ENCODE data around the gene USP17L20.
"Not testable (repeated sequence)": the region's sequence is repeated elsewhere in the genome, so short reads cannot be mapped to it uniquely, and the experiment has no call there.

Gene USP17L20, protein sequence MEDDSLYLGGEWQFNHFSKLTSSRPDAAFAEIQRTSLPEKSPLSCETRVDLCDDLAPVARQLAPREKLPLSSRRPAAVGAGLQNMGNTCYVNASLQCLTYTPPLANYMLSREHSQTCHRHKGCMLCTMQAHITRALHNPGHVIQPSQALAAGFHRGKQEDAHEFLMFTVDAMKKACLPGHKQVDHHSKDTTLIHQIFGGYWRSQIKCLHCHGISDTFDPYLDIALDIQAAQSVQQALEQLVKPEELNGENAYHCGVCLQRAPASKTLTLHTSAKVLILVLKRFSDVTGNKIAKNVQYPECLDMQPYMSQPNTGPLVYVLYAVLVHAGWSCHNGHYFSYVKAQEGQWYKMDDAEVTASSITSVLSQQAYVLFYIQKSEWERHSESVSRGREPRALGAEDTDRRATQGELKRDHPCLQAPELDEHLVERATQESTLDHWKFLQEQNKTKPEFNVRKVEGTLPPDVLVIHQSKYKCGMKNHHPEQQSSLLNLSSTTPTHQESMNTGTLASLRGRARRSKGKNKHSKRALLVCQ

DNA sequence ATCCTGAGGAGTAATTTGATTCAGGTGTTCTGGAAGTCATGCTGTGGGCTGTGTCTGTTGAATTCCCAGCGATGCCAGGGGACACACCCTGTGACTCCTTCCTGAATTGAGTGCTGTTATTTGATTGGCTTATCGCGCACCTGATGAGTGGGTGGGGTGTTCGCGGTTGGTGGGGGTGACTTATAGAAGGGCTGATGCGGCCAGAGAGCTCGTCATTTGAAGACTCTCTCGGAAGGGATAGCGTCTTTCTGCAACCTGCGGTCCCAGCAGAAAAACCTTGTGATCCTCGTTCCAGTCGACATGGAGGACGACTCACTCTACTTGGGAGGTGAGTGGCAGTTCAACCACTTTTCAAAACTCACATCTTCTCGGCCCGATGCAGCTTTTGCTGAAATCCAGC is at the start of gene USP17L20:
USP17L20 (plus strand) TSS at position 301 of the 400 bp plus-strand sequence; CDS start at position 301, 0 bp downstream.
- DNase-seq (ENCODE audit: low read depth); H3K4me3 ChIP-seq (ENCODE audit: low read depth, low read length): not testable (repeated sequence)

DNA sequence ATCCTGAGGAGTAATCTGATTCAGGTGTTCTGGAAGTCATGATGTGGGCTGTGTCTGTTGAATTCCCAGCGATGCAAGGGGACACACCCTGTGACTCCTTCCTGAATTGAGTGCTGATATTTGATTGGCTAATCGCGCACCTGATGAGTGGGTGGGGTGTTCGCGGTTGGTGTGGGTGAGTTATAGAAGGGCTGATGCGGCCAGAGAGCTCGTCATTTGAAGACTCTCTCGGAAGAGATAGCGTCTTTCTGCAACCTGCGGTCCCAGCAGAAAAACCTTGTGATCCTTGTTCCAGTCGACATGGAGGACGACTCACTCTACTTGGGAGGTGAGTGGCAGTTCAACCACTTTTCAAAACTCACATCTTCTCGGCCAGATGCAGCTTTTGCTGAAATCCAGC is 47.6 kb upstream of the USP17L20 start, which contains the start of gene USP17L10:
USP17L10 (plus strand) TSS at position 301 of the 400 bp plus-strand sequence; CDS start at position 301, 0 bp downstream.
- H3K4me3 ChIP-seq (ENCODE audit: low read depth, low read length); DNase-seq (ENCODE audit: low read depth): not testable (repeated sequence)

DNA sequence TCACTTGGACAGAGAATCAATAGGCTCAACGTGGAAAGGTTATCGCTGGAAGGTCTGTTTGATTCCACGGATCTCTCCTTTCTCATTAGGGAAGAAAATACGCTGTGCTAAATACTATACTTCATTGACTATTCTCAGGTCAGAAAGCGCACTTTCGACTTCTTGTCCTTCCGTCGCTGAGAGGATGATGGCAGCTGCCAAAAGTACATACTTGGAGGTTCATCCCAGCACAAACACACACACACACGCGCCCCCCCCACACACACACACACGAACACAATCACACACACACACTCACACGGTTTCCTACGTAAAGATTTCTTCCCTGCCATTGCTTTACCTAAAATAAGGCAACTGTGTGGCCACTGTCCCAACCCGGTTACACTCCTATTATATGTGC is 43.2 kb upstream of the USP17L20 start:
- not testable (repeated sequence) for DNase-seq (ENCODE audit: low read depth); H3K4me3 ChIP-seq (ENCODE audit: low read depth, low read length)

DNA sequence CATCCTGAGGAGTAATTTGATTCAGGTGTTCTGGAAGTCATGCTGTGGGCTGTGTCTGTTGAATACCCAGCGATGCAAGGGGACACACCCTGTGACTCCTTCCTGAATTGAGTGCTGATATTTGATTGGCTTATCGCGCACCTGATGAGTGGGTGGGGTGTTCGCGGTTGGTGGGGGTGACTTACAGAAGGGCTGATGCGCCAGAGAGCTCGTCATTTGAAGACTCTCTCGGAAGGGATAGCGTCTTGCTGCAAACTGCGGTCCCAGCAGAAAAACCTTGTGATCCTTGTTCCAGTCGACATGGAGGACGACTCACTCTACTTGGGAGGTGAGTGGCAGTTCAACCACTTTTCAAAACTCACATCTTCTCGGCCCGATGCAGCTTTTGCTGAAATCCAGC is 42.8 kb upstream of the USP17L20 start, which contains the start of gene USP17L11:
USP17L11 (plus strand) TSS at position 301 of the 400 bp plus-strand sequence; CDS start at position 301, 0 bp downstream.
- not testable (repeated sequence) for H3K4me3 ChIP-seq (ENCODE audit: low read depth, low read length); DNase-seq (ENCODE audit: low read depth)

DNA sequence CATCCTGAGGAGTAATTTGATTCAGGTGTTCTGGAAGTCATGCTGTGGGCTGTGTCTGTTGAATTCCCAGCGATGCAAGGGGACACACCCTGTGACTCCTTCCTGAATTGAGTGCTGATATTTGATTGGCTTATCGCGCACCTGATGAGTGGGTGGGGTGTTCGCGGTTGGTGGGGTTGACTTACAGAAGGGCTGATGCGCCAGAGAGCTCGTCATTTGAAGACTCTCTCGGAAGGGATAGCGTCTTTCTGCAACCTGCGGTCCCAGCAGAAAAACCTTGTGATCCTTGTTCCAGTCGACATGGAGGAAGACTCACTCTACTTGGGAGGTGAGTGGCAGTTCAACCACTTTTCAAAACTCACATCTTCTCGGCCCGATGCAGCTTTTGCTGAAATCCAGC is 38.1 kb upstream of the USP17L20 start, which contains the start of gene USP17L12:
USP17L12 (plus strand) TSS at position 301 of the 400 bp plus-strand sequence; CDS start at position 301, 0 bp downstream.
- not testable (repeated sequence) for DNase-seq (ENCODE audit: low read depth); H3K4me3 ChIP-seq (ENCODE audit: low read depth, low read length)

DNA sequence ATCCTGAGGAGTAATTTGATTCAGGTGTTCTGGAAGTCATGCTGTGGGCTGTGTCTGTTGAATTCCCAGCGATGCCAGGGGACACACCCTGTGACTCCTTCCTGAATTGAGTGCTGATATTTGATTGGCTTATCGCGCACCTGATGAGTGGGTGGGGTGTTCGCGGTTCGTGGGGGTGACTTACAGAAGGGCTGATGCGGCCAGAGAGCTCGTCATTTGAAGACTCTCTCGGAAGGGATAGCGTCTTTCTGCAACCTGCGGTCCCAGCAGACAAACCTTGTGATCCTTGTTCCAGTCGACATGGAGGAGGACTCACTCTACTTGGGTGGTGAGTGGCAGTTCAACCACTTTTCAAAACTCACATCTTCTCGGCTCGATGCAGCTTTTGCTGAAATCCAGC is 33.3 kb upstream of the USP17L20 start, which contains the start of gene USP17L13:
USP17L13 (plus strand) TSS at position 301 of the 400 bp plus-strand sequence; CDS start at position 301, 0 bp downstream.
- not testable (repeated sequence) for DNase-seq (ENCODE audit: low read depth); H3K4me3 ChIP-seq (ENCODE audit: low read depth, low read length)

DNA sequence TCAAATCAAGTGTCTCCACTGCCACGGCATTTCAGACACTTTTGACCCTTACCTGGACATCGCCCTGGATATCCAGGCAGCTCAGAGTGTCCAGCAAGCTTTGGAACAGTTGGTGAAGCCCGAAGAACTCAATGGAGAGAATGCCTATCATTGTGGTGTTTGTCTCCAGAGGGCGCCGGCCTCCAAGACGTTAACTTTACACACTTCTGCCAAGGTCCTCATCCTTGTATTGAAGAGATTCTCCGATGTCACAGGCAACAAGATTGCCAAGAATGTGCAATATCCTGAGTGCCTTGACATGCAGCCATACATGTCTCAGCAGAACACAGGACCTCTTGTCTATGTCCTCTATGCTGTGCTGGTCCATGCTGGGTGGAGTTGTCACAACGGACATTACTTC is 27.7 kb upstream of the USP17L20 start:
- H3K4me3 ChIP-seq (ENCODE audit: low read depth, low read length); DNase-seq (ENCODE audit: low read depth): not testable (repeated sequence)

DNA sequence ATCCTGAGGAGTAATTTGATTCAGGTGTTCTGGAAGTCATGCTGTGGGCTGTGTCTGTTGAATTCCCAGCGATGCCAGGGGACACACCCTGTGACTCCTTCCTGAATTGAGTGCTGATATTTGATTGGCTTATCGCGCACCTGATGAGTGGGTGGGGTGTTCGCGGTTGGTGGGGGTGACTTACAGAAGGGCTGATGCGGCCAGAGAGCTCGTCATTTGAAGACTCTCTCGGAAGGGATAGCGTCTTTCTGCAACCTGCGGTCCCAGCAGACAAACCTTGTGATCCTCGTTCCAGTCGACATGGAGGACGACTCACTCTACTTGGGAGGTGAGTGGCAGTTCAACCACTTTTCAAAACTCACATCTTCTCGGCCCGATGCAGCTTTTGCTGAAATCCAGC is 23.8 kb upstream of the USP17L20 start, which contains the start of gene USP17L15:
USP17L15 (plus strand) TSS at position 301 of the 400 bp plus-strand sequence; CDS start at position 301, 0 bp downstream.
- DNase-seq (ENCODE audit: low read depth); H3K4me3 ChIP-seq (ENCODE audit: low read depth, low read length): not testable (repeated sequence)

DNA sequence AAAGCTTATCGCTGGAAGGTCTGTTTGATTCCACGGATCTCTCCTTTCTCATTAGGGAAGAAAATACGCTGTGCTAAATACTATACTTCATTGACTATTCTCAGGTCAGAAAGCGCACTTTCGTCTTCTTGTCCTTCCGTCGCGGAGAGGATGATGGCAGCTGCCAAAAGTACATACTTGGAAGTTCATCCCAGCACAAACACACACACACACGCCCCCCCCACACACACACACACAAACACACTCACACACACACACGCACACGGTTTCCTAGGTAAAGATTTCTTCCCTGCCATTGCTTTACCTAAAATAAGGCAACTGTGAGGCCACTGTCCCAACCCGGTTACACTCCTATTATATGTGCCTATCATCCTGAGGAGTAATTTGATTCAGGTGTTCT is 19.5 kb upstream of the USP17L20 start:
- DNase-seq (ENCODE audit: low read depth); H3K4me3 ChIP-seq (ENCODE audit: low read depth, low read length): not testable (repeated sequence)

DNA sequence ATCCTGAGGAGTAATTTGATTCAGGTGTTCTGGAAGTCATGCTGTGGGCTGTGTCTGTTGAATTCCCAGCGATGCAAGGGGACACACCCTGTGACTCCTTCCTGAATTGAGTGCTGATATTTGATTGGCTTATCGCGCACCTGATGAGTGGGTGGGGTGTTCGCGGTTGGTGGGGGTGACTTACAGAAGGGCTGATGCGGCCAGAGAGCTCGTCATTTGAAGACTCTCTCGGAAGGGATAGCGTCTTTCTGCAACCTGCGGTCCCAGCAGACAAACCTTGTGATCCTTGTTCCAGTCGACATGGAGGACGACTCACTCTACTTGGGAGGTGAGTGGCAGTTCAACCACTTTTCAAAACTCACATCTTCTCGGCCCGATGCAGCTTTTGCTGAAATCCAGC is 14.3 kb upstream of the USP17L20 start, which contains the start of gene USP17L17:
USP17L17 (plus strand) TSS at position 301 of the 400 bp plus-strand sequence; CDS start at position 301, 0 bp downstream.
- not testable (repeated sequence) for DNase-seq (ENCODE audit: low read depth); H3K4me3 ChIP-seq (ENCODE audit: low read depth, low read length)

DNA sequence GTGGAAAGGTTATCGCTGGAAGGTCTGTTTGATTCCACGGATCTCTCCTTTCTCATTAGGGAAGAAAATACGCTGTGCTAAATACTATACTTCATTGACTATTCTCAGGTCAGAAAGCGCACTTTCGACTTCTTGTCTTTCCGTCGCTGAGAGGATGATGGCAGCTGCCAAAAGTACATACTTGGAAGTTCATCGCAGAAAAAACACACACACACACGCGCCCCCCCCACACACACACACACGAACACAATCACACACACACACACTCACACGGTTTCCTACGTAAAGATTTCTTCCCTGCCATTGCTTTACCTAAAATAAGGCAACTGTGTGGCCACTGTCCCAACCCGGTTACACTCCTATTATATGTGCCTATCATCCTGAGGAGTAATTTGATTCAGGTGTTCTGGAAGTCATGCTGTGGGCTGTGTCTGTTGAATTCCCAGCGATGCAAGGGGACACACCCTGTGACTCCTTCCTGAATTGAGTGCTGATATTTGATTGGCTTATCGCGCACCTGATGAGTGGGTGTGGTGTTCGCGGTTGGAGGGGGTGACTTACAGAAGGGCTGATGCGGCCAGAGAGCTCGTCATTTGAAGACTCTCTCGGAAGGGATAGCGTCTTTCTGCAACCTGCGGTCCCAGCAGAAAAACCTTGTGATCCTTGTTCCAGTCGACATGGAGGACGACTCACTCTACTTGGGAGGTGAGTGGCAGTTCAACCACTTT is 9.8 kb upstream of the USP17L20 start, which contains the start of gene USP17L18:
USP17L18 (plus strand) TSS at position 678 of the 728 bp plus-strand sequence; CDS start at position 678, 0 bp downstream.
- H3K4me3 ChIP-seq (ENCODE audit: low read depth, low read length); DNase-seq (ENCODE audit: low read depth): not testable (repeated sequence)

DNA sequence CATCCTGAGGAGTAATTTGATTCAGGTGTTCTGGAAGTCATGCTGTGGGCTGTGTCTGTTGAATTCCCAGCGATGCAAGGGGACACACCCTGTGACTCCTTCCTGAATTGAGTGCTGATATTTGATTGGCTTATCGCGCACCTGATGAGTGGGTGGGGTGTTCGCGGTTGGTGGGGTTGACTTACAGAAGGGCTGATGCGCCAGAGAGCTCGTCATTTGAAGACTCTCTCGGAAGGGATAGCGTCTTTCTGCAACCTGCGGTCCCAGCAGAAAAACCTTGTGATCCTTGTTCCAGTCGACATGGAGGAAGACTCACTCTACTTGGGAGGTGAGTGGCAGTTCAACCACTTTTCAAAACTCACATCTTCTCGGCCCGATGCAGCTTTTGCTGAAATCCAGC is 4.8 kb upstream of the USP17L20 start, which contains the start of gene USP17L19:
USP17L19 (plus strand) TSS at position 301 of the 400 bp plus-strand sequence; CDS start at position 301, 0 bp downstream.
- DNase-seq (ENCODE audit: low read depth) = not testable (repeated sequence)

DNA sequence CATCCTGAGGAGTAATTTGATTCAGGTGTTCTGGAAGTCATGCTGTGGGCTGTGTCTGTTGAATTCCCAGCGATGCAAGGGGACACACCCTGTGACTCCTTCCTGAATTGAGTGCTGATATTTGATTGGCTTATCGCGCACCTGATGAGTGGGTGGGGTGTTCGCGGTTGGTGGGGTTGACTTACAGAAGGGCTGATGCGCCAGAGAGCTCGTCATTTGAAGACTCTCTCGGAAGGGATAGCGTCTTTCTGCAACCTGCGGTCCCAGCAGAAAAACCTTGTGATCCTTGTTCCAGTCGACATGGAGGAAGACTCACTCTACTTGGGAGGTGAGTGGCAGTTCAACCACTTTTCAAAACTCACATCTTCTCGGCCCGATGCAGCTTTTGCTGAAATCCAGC is 4.6 kb downstream of the USP17L20 start, which contains the start of gene USP17L21:
USP17L21 (plus strand) TSS at position 301 of the 400 bp plus-strand sequence; CDS start at position 301, 0 bp downstream.
- DNase-seq (ENCODE audit: low read depth); H3K4me3 ChIP-seq (ENCODE audit: low read depth, low read length): not testable (repeated sequence)

More for the DNA sequence above, 4.8 kb upstream of the USP17L20 start, which contains the start of gene USP17L19:
- H3K4me3 ChIP-seq (ENCODE audit: low read depth, low read length) = not testable (repeated sequence)

DNA sequence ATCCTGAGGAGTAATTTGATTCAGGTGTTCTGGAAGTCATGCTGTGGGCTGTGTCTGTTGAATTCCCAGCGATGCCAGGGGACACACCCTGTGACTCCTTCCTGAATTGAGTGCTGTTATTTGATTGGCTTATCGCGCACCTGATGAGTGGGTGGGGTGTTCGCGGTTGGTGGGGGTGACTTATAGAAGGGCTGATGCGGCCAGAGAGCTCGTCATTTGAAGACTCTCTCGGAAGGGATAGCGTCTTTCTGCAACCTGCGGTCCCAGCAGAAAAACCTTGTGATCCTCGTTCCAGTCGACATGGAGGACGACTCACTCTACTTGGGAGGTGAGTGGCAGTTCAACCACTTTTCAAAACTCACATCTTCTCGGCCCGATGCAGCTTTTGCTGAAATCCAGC is 9.4 kb downstream of the USP17L20 start, which contains the start of gene USP17L22:
USP17L22 (plus strand) TSS at position 301 of the 400 bp plus-strand sequence; CDS start at position 301, 0 bp downstream.
- H3K4me3 ChIP-seq (ENCODE audit: low read depth, low read length); DNase-seq (ENCODE audit: low read depth): not testable (repeated sequence)

DNA sequence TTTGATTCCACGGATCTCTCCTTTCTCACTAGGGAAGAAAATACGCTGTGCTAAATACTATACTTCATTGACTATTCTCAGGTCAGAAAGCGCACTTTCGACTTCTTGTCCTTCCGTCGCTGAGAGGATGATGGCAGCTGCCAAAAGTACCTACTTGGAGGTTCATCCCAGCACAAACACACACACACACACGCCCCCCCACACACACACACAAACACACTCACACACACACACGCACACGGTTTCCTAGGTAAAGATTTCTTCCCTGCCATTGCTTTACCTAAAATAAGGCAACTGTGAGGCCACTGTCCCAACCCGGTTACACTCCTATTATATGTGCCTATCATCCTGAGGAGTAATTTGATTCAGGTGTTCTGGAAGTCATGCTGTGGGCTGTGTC is 13.8 kb downstream of the USP17L20 start:
- DNase-seq (ENCODE audit: low read depth); H3K4me3 ChIP-seq (ENCODE audit: low read depth, low read length): not testable (repeated sequence)

Data from LNCaP clone FGC (cell line).